A549 (cell line): ENCODE data around the gene RCC1. TPM values are rescaled to one million over a fixed set of nuclear protein-coding genes. Genes with fewer than 3 reads are reported as not detected.

Source experiments
- ATAC-seq, 2 experiments: fragments of 200-7000 bp in 1 of 2; fragments of >200 bp in 1 of 2; cut with Nextera tagmentation in 1 of 2; cut with Tn5 transposase in 1 of 2; 3 replicates each; pipeline versions ENCODE4 v1.8.0 to v1.9.1; 2018 to 2020; ENCODE audit warnings: mild to moderate bottlenecking in 1 of 2, moderate library complexity in 1 of 2
- CTCF ChIA-PET: fragments of 300-600 bp; sonication (Branson Sonifier 250); formaldehyde crosslinking; extraction: SDS; loops from one replicate; lab custom pipeline; 2021; ENCODE audit warnings: antibody characterized with exemption, inconsistent platforms; lab: Yijun Ruan, JAX
- POLR2A ChIA-PET: fragments of 350-600 bp; formaldehyde crosslinking; extraction: SDS; loops from one replicate; lab custom pipeline; 2021; ENCODE audit warnings: antibody characterized with exemption, inconsistent platforms; lab: Yijun Ruan, JAX
- DNase-seq, 2 experiments: peaks; one replicate each; pipeline versions ENCODE4 v3.0.0 to v3.0.0-alpha.2; 2011 to 2016; ENCODE audit warnings: low read depth in 1 of 2, low spot score in 1 of 2
- FAIRE-seq: peaks from 2 replicates; lab custom pipeline; 2011; peaks lifted over from hg19 to GRCh38; lab: Jason Lieb, UNC
- H3K27ac ChIP-seq, 2 experiments: fragments of >200 bp; sonication (Bioruptor Twin); formaldehyde crosslinking; 3 replicates each; pipeline ENCODE4 v1.5.1; 2016 to 2017
- H3K4me1 ChIP-seq: fragments of >200 bp; sonication (Bioruptor Twin); formaldehyde crosslinking; 3 replicates; pipeline ENCODE4 v1.6.1; 2016
- H3K4me2 ChIP-seq: fragments of >200 bp; sonication (Bioruptor Twin); formaldehyde crosslinking; 3 replicates; pipeline ENCODE4 v1.6.1; 2016
- H3K4me3 ChIP-seq: fragments of >200 bp; sonication (Bioruptor Twin); formaldehyde crosslinking; 3 replicates; pipeline ENCODE4 v1.5.1; 2016
- H3K9me3 ChIP-seq: fragments of >200 bp; sonication (Bioruptor Twin); formaldehyde crosslinking; 3 replicates; pipeline ENCODE4 v1.6.1; 2016
- BHLHE40 ChIP-seq: IDR thresholded peaks from 2 replicates; pipeline ENCODE4 v1.6.1; 2012; ENCODE audit warnings: low read depth, low read length, inconsistent platforms
- CBX2 ChIP-seq: fragments of 200-600 bp; sonication (generic); IDR thresholded peaks from 2 replicates; pipeline ENCODE4 v1.6.1; 2016; ENCODE audit warnings: low read depth, mild to moderate bottlenecking, borderline replicate concordance
- CBX8 ChIP-seq: fragments of 200-600 bp; sonication (generic); IDR thresholded peaks from 2 replicates; pipeline ENCODE4 v1.6.1; 2016
- CHD2 ChIP-seq: fragments of 150-350 bp; IDR thresholded peaks from 2 replicates; pipeline ENCODE4 v1.6.1; 2014; ENCODE audit warnings: low read length; ENCODE audit not compliant: partially characterized antibody
- CHD4 ChIP-seq: fragments of 200-600 bp; sonication (generic); IDR thresholded peaks from 2 replicates; pipeline ENCODE4 v1.6.1; 2016; ENCODE audit warnings: antibody characterized with exemption, mild to moderate bottlenecking, borderline replicate concordance
- EP300 ChIP-seq, 2 experiments: fragments of >200 bp; sonication (Bioruptor Twin); formaldehyde crosslinking; IDR thresholded peaks; 2 replicates in 1 of 2; 3 replicates in 1 of 2; pipeline ENCODE4 v1.6.1; 2016 to 2017
- FOSB ChIP-seq: fragments of 250-450 bp; sonication (Bioruptor Pico); IDR thresholded peaks from 2 replicates; pipeline ENCODE4 v1.5.0; 2020; ENCODE audit warnings: mild to moderate bottlenecking, moderate library complexity
- FOSL2 ChIP-seq, 2 experiments: fragments of 450-650 bp in 1 of 2; fragments of >200 bp in 1 of 2; sonication (Bioruptor Twin) in 1 of 2; formaldehyde crosslinking; IDR thresholded peaks; 2 replicates each; pipeline versions ENCODE4 v1.5.0 to v1.6.1; 2016 to 2020; ENCODE audit warnings: mild to moderate bottlenecking in 1 of 2, moderate library complexity in 1 of 2
- FOXS1 ChIP-seq: fragments of 250-450 bp; sonication (Bioruptor Pico); IDR thresholded peaks from 2 replicates; pipeline ENCODE4 v1.5.0; 2020; ENCODE audit warnings: mild to moderate bottlenecking, moderate library complexity
- HDAC2 ChIP-seq: fragments of 200-600 bp; sonication (generic); IDR thresholded peaks from 2 replicates; pipeline ENCODE4 v1.6.1; 2016
- HEYL ChIP-seq: fragments of 250-450 bp; sonication (Bioruptor Pico); IDR thresholded peaks from 2 replicates; pipeline ENCODE4 v1.8.0; 2021; ENCODE audit warnings: mild to moderate bottlenecking, moderate library complexity
- HOXA7 ChIP-seq: fragments of 250-450 bp; sonication (Bioruptor Pico); IDR thresholded peaks from 2 replicates; pipeline ENCODE4 v1.5.0; 2020; ENCODE audit warnings: mild to moderate bottlenecking, moderate library complexity
- HOXB5 ChIP-seq: fragments of 250-450 bp; sonication (Bioruptor Pico); IDR thresholded peaks from 2 replicates; pipeline ENCODE4 v1.5.0; 2020; ENCODE audit warnings: mild to moderate bottlenecking, moderate library complexity
- KDM5A ChIP-seq: fragments of 200-600 bp; sonication (generic); IDR thresholded peaks from 2 replicates; pipeline ENCODE4 v1.6.1; 2016; ENCODE audit warnings: antibody characterized with exemption, mild to moderate bottlenecking
- MAFK ChIP-seq: fragments of 450-650 bp; IDR thresholded peaks from 2 replicates; pipeline ENCODE4 v1.6.1; 2014; ENCODE audit not compliant: partially characterized antibody
- MYC ChIP-seq: IDR thresholded peaks from 2 replicates; pipeline ENCODE4 v1.6.1; 2012; ENCODE audit warnings: mild to moderate bottlenecking, inconsistent platforms, low read length, improper control_type of control experiment, borderline replicate concordance
- NFE2L2 ChIP-seq: fragments of 150-350 bp; conservative IDR thresholded peaks from 2 replicates; pipeline ENCODE4 v1.6.1; 2014; ENCODE audit warnings: low read length
- NPAS2 ChIP-seq: fragments of 250-450 bp; sonication (Bioruptor Pico); IDR thresholded peaks from 2 replicates; pipeline ENCODE4 v1.8.0; 2022; ENCODE audit warnings: mild to moderate bottlenecking, moderate library complexity, borderline replicate concordance
- NR3C1 ChIP-seq: fragments of >200 bp; sonication (Bioruptor Twin); formaldehyde crosslinking; IDR thresholded peaks from 3 replicates; pipeline ENCODE4 v1.6.1; 2017
- RARB ChIP-seq: fragments of 250-450 bp; sonication (Bioruptor Pico); IDR thresholded peaks from 2 replicates; pipeline ENCODE4 v1.8.0; 2021; ENCODE audit warnings: mild to moderate bottlenecking, moderate library complexity
- RCOR1 ChIP-seq: fragments of 150-350 bp; IDR thresholded peaks from 2 replicates; pipeline ENCODE4 v1.6.1; 2014; ENCODE audit warnings: antibody characterized with exemption, low read length, low read depth
- SMC3 ChIP-seq: fragments of >200 bp; sonication (Bioruptor Twin); formaldehyde crosslinking; IDR thresholded peaks from 3 replicates; pipeline ENCODE4 v1.6.1; 2018; ENCODE audit warnings: inconsistent platforms
- SREBF2 ChIP-seq: fragments of 450-650 bp; IDR thresholded peaks from 2 replicates; pipeline ENCODE4 v1.6.1; 2014; ENCODE audit warnings: mild to moderate bottlenecking, moderate library complexity
- TFCP2L1 ChIP-seq: fragments of 250-450 bp; sonication (Bioruptor Pico); IDR thresholded peaks from 2 replicates; pipeline ENCODE4 v1.5.0; 2021; ENCODE audit warnings: mild to moderate bottlenecking
- TP53 ChIP-seq: fragments of 250-450 bp; sonication (Bioruptor Pico); IDR thresholded peaks from 2 replicates; pipeline ENCODE4 v1.5.0; 2021; ENCODE audit warnings: mild to moderate bottlenecking, moderate library complexity
- ZC3H11A ChIP-seq: fragments of 450-650 bp; IDR thresholded peaks from 2 replicates; pipeline ENCODE4 v1.6.1; 2014; ENCODE audit warnings: antibody characterized with exemption, mild to moderate bottlenecking
- ZFP36 ChIP-seq: fragments of 450-650 bp; IDR thresholded peaks from 2 replicates; pipeline ENCODE4 v1.6.1; 2014; ENCODE audit warnings: borderline replicate concordance; ENCODE audit not compliant: partially characterized antibody
- ZNF302 ChIP-seq: fragments of 250-450 bp; sonication (Bioruptor Pico); IDR thresholded peaks from 2 replicates; pipeline ENCODE4 v1.9.0; 2021; ENCODE audit warnings: inconsistent platforms, mild to moderate bottlenecking, moderate library complexity
- ZSCAN20 ChIP-seq: fragments of 250-450 bp; sonication (Bioruptor Pico); IDR thresholded peaks from 2 replicates; pipeline ENCODE4 v1.8.0; 2022; ENCODE audit warnings: mild to moderate bottlenecking, moderate library complexity
- WGBS: methylation state at CpG from one replicate; pipeline ENCODE4 v1.1.6; 2017; ENCODE audit errors: missing lambda C conversion rate; 5-methylcytosine and 5-hydroxymethylcytosine counted together
- polyA plus RNA-seq, 4 experiments: library from polyadenylated mRNA; depleted of rRNA in 3 of 4; stranded (reverse); fragments of >200 nt; fragmentation: RNase III in 1 of 4; extraction: RNeasy Plus Mini Kit Qiagen cat#74134 plus additional on column Dnase treatment in 1 of 4; gene quantifications; 2 replicates in 3 of 4; 3 replicates in 1 of 4; pipeline ENCODE4 v1.2.3, GENCODE V29; 2011 to 2017
- TF ChIP-seq, protein P1 (sequence below): IDR thresholded peaks from 2 replicates; pipeline ENCODE4 v1.6.1; 2012
- TF ChIP-seq, protein P2 (sequence below): fragments of 250-450 bp; sonication (Bioruptor Pico); IDR thresholded peaks from 2 replicates; pipeline ENCODE4 v1.5.0; 2021; ENCODE audit warnings: mild to moderate bottlenecking, moderate library complexity, borderline replicate concordance
- TF ChIP-seq, protein P3 (sequence below): fragments of >200 bp; sonication (Bioruptor Twin); formaldehyde crosslinking; IDR thresholded peaks from 3 replicates; pipeline ENCODE4 v1.6.1; 2016
- TF ChIP-seq, protein P4 (sequence below): fragments of 450-650 bp; IDR thresholded peaks from 2 replicates; pipeline ENCODE4 v1.6.1; 2014; ENCODE audit warnings: antibody characterized with exemption

RCC1 gene
- polyA plus RNA-seq, 2 of the 4 experiments (the other 2 are of a cell fraction): 42.1 to 70.3 TPM

DNA sequence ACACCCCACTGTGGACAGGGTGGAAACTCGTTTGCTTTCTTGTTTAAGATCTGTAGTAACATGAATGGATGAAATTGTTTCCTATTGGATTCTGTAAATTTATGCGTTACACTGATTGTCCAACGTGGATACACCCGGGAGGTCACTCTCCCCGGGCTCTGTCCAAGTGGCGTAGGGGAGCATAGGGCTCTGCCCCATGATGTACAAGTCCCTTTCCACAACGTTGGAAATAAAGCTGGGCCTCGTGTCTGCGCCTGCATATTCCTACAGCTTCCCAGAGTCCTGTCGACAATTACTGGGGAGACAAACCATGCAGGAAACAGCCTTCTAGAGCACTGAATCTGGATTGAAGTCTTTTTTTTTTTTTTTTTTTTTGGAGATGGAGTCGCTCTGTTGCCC lies 1.4 kb downstream of the RCC1 start (continued):
- TF ChIP-seq, protein P1, sequence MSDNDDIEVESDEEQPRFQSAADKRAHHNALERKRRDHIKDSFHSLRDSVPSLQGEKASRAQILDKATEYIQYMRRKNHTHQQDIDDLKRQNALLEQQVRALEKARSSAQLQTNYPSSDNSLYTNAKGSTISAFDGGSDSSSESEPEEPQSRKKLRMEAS: no peak
- TF ChIP-seq HDAC2 (no peak), RCOR1 (no peak), FOXS1 (CRISPR knock-in tag) (no peak), NR3C1 (no peak)

DNA sequence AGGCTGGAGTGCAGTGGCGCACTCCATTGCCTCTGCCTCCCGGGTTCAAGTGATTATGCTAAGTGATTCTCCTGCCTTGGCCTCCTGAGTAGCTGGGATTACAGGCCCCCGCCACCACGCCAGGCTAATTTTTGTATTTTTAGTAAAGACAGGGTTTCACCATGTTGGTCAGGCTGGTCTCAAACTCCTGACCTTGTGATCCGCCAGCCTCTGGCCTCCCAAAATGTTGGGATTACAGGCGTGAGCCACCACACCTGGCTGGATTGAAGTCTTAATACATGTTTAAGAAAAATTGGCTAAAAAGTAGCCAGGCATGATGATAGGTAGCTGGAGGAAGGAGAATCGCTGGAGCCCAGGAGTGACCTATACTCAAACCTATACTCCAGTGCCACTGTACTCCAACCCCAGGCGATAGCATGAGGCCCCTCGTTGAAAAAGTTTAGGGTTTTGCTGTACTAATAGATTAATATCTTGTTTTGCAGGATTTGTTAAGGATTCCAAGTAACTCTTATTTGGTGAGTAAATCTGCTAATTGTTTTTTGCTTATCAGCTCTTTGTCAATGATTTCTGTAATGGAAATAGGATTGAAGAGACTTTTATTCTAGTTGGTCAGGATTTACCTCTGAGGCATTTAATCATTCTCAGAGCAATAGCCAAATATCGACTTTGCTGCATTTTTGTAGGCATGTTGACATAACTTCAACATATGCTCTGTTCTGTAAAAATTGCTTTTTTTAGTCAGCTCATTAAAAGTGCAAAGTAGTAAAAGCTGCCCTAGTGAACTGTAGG lies 2.0 kb downstream of the RCC1 start:
- Histone ChIP-seq H3K27ac (peak overlapping the region; percentile 94 to 99), H3K4me3 (peak overlapping the region; percentile 99), H3K9me3 (no peaks in the 10 kb centered on the region), H3K4me2 (peak overlapping the region; percentile 97), H3K4me1 (peaks cover 37% of the 10 kb centered on the region)
- no peak for DNase-seq
- WGBS: 3% methylated on average over 10 of the region's 10 CpGs
- no peak for FAIRE-seq
- TF ChIP-seq HOXA7: no peak
- no peak for TF ChIP-seq MYC
- TF ChIP-seq NR3C1: no peak
- TF ChIP-seq KDM5A: no peak
- TF ChIP-seq NFE2L2: no peak
- ATAC-seq: no peak
- CTCF ChIA-PET: interaction anchor here (1.3 kb wide), 1 partner anchor 259 kb away, joined by 4 read pairs; no protein-coding TSS in a partner anchor
- POLR2A ChIA-PET: interaction anchor here (0.6 to 0.7 kb wide), 3 partner anchors 82 to 119 kb away, joined by 3 to 9 read pairs (median 5); no protein-coding TSS in a partner anchor

DNA sequence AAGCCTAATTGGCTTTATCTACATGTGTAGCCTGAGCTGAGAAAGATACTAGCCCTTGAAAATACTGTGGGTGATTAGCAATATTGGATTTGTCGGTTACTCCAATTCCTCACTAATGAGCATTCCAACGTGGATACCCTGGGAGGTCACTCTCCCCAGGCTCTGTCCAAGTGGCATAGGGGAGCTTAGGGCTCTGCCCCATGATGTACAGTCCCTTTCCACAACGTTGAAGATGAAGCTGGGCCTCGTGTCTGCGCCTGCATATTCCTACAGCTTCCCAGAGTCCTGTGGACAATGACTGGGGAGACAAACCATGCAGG lies 2.6 kb downstream of the RCC1 start:
- Histone ChIP-seq H3K4me3 (peak overlapping the region; percentile 99), H3K4me1 (peaks cover 43% of the 10 kb centered on the region), H3K4me2 (peak overlapping the region; percentile 97), H3K27ac (peak overlapping the region; percentile 94 to 99), H3K9me3 (no peaks in the 10 kb centered on the region)
- 14% methylated on average over 5 of the region's 5 CpGs for WGBS
- DNase-seq (no peak), ATAC-seq (no peak), FAIRE-seq (no peak)
- ChIA-PET POLR2A (interaction anchor here (0.8 kb wide), 1 partner anchor 260 kb away, joined by 3 read pairs; no protein-coding TSS in a partner anchor), CTCF (interaction anchor here (1.3 kb wide), 1 partner anchor 260 kb away, joined by 4 read pairs; no protein-coding TSS in a partner anchor)
- TF ChIP-seq EP300 (IDR thresholded peaks at IDR 0.05) (no peak), MAFK (no peak), CBX8 (no peak), TFCP2L1 (peak; percentile 27; the same call in 1 of the 2 replicates), HEYL (CRISPR knock-in tag) (no peak), RARB (peak; percentile 74), SMC3 (no peak), CHD4 (no peak), KDM5A (no peak), BHLHE40 (no peak), CBX2 (no peak), TP53 (CRISPR knock-in tag) (peak; percentile 94), FOSB (CRISPR knock-in tag) (peak; percentile 85), ZSCAN20 (CRISPR knock-in tag) (no peak), ZFP36 (no peak), FOXS1 (CRISPR knock-in tag) (no peak), FOSL2 (IDR thresholded peaks at IDR 0.05) (no peak), FOSL2 (CRISPR knock-in tag; IDR thresholded peaks at IDR 0.05) (no peak), HOXB5 (CRISPR knock-in tag) (no peak), NPAS2 (CRISPR knock-in tag) (no peak), CHD2 (no peak), ZC3H11A (no peak), SREBF2 (no peak), HDAC2 (no peak), ZNF302 (CRISPR knock-in tag) (no peak), HOXA7 (peak; percentile 91)
- TF ChIP-seq, protein P2, sequence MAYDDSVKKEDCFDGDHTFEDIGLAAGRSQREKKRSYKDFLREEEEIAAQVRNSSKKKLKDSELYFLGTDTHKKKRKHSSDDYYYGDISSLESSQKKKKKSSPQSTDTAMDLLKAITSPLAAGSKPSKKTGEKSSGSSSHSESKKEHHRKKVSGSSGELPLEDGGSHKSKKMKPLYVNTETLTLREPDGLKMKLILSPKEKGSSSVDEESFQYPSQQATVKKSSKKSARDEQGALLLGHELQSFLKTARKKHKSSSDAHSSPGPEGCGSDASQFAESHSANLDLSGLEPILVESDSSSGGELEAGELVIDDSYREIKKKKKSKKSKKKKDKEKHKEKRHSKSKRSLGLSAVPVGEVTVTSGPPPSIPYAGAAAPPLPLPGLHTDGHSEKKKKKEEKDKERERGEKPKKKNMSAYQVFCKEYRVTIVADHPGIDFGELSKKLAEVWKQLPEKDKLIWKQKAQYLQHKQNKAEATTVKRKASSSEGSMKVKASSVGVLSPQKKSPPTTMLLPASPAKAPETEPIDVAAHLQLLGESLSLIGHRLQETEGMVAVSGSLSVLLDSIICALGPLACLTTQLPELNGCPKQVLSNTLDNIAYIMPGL: peak; percentile 86; the same call in 1 of the 2 replicates
- TF ChIP-seq, protein P3, sequence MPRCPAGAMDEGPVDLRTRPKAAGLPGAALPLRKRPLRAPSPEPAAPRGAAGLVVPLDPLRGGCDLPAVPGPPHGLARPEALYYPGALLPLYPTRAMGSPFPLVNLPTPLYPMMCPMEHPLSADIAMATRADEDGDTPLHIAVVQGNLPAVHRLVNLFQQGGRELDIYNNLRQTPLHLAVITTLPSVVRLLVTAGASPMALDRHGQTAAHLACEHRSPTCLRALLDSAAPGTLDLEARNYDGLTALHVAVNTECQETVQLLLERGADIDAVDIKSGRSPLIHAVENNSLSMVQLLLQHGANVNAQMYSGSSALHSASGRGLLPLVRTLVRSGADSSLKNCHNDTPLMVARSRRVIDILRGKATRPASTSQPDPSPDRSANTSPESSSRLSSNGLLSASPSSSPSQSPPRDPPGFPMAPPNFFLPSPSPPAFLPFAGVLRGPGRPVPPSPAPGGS: no peak
- TF ChIP-seq, protein P4, sequence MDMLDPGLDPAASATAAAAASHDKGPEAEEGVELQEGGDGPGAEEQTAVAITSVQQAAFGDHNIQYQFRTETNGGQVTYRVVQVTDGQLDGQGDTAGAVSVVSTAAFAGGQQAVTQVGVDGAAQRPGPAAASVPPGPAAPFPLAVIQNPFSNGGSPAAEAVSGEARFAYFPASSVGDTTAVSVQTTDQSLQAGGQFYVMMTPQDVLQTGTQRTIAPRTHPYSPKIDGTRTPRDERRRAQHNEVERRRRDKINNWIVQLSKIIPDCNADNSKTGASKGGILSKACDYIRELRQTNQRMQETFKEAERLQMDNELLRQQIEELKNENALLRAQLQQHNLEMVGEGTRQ: no peak
- TF ChIP-seq, protein P1: peak; percentile 54
